ENCODE data around the gene TUBA3D. TPM values are rescaled to one million over a fixed set of nuclear protein-coding genes. Genes with fewer than 3 reads are reported as not detected.

TUBA3D gene
- total and polyA plus RNA-seq, 9 of the 15 experiments (the other 6 are each of a cell fraction or from before 2014, with no cell fraction given), result not detected

DNA sequence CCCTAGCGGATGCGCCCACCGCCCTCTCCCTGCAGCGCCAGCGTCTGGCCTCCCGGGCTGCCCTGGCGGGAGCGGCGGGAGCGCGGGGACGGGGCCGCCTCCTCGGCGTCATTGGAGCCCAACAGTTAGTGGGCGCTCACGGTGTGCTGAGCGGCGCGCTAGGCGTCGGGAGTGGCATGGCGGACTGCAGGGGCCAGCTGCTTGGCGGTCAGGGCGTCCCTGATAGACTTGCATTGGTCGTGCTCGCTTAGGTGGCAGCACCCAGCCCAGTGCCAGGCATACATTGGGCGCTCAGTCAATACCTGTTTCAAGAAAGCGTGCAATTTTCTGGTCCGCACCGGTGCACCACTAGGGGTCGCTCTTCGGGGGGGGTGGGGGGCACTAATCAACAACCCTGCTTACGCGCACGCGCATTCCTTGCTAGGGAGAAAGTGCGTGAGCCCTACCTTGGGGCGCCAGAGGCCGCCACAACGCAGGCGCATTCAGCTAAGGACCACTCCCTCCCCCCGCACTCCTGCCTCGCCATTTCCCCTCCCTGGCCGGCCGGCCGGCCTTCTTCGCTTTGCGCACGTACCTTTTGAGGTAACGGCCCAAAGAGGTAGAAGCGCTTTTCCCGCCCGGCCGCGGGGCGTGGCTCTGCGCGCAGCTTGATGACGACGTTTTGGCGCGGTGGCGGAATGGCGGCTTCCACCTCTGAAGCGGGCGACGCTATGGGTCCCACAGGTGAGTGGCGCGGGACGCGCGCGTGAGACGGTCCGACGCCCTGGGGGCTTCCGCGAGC, 16.7 kb downstream of the TUBA3D start (continued):
- TF ChIP-seq, protein P1, sequence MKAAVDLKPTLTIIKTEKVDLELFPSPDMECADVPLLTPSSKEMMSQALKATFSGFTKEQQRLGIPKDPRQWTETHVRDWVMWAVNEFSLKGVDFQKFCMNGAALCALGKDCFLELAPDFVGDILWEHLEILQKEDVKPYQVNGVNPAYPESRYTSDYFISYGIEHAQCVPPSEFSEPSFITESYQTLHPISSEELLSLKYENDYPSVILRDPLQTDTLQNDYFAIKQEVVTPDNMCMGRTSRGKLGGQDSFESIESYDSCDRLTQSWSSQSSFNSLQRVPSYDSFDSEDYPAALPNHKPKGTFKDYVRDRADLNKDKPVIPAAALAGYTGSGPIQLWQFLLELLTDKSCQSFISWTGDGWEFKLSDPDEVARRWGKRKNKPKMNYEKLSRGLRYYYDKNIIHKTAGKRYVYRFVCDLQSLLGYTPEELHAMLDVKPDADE (conservative IDR thresholded peaks at IDR 0.05; ENCODE audit: control insufficient read depth, low read depth, low read length), result peak; percentile 29; the same call in 1 of the 2 replicates
- TF ChIP-seq, protein P2, sequence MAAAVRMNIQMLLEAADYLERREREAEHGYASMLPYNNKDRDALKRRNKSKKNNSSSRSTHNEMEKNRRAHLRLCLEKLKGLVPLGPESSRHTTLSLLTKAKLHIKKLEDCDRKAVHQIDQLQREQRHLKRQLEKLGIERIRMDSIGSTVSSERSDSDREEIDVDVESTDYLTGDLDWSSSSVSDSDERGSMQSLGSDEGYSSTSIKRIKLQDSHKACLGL (CRISPR knock-in tag; IDR thresholded peaks at IDR 0.05; ENCODE audit: borderline replicate concordance, poor library complexity, severe bottlenecking), result no peak
- peak in 1 of 2 experiments; percentile 29; a peak in 1 of 4 replicates for TF ChIP-seq SIX5 (IDR thresholded peaks at IDR 0.05; ENCODE audit: borderline replicate concordance in 1 of 2, insufficient read depth in 1 of 2, low read depth in 1 of 2, low read length in 2 of 2)
- no peak for TF ChIP-seq ZNF57 (CRISPR knock-in tag; IDR thresholded peaks at IDR 0.05)
- no peak for TF ChIP-seq ZNF717 (CRISPR knock-in tag; IDR thresholded peaks at IDR 0.05)
- peak; percentile 94 for TF ChIP-seq HNRNPL (IDR thresholded peaks at IDR 0.05; ENCODE audit: low read depth, low read length)
- no peak for TF ChIP-seq ZNF174 (CRISPR knock-in tag; IDR thresholded peaks at IDR 0.05)
- TF ChIP-seq EP400 (IDR thresholded peaks at IDR 0.05), result peak; percentile 96
- TF ChIP-seq, protein P3, sequence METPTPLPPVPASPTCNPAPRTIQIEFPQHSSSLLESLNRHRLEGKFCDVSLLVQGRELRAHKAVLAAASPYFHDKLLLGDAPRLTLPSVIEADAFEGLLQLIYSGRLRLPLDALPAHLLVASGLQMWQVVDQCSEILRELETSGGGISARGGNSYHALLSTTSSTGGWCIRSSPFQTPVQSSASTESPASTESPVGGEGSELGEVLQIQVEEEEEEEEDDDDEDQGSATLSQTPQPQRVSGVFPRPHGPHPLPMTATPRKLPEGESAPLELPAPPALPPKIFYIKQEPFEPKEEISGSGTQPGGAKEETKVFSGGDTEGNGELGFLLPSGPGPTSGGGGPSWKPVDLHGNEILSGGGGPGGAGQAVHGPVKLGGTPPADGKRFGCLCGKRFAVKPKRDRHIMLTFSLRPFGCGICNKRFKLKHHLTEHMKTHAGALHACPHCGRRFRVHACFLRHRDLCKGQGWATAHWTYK (CRISPR knock-in tag; IDR thresholded peaks at IDR 0.05), result no peak
- no peak for TF ChIP-seq SAFB (IDR thresholded peaks at IDR 0.05; ENCODE audit: borderline replicate concordance, low read depth, low read length)
- TF ChIP-seq ZZZ3 (IDR thresholded peaks at IDR 0.05), result peak; percentile 79; the same call in 1 of the 2 replicates
- TF ChIP-seq RAD21 (CRISPR knock-in tag; conservative IDR thresholded peaks at IDR 0.05 in 1 of 2, IDR thresholded peaks at IDR 0.05 in 1 of 2), result peak in 1 of 2 experiments; percentile 33; a peak in 2 of 4 replicates
- TF ChIP-seq POLR3G (IDR thresholded peaks at IDR 0.05; ENCODE audit: extremely low read depth, insufficient read length, insufficient replicate concordance), result no peak
- no peak for TF ChIP-seq POLR2H (tag; IDR thresholded peaks at IDR 0.05; ENCODE audit: low read depth)
- no peak for TF ChIP-seq DNMT1 (IDR thresholded peaks at IDR 0.05)
- no peak for TF ChIP-seq STAT5B (CRISPR knock-in tag; IDR thresholded peaks at IDR 0.05)
- TF ChIP-seq FOXJ2 (tag; IDR thresholded peaks at IDR 0.05), result peak; percentile 84
- no peak for TF ChIP-seq HOXB6 (CRISPR knock-in tag; IDR thresholded peaks at IDR 0.05; ENCODE audit: borderline replicate concordance)
- TF ChIP-seq, protein P4, sequence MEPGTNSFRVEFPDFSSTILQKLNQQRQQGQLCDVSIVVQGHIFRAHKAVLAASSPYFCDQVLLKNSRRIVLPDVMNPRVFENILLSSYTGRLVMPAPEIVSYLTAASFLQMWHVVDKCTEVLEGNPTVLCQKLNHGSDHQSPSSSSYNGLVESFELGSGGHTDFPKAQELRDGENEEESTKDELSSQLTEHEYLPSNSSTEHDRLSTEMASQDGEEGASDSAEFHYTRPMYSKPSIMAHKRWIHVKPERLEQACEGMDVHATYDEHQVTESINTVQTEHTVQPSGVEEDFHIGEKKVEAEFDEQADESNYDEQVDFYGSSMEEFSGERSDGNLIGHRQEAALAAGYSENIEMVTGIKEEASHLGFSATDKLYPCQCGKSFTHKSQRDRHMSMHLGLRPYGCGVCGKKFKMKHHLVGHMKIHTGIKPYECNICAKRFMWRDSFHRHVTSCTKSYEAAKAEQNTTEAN (CRISPR knock-in tag; IDR thresholded peaks at IDR 0.05), result no peak
- no peak for TF ChIP-seq PHF21A (IDR thresholded peaks at IDR 0.05; ENCODE audit: borderline replicate concordance, low read depth)
- TF ChIP-seq U2AF2 (optimal IDR thresholded peaks at IDR 0.05; ENCODE audit: low read depth, low read length), result no peak
- TF ChIP-seq NFE2L1 (tag; IDR thresholded peaks at IDR 0.05; ENCODE audit: borderline replicate concordance, low read depth), result no peak
- TF ChIP-seq OTX1 (CRISPR knock-in tag; IDR thresholded peaks at IDR 0.05), result no peak
- no peak for TF ChIP-seq TAF15 (IDR thresholded peaks at IDR 0.05; ENCODE audit: low read depth, low read length)

Data from K562 (cell line).